Caco-2 (cell line): ENCODE measurements around the gene LARP1. TPM values are rescaled to one million over a fixed set of nuclear protein-coding genes. Genes with fewer than 3 reads are reported as not detected.
"Not testable (repeated sequence)": the region's sequence is repeated elsewhere in the genome, so short reads cannot be mapped to it uniquely, and the experiment has no call there.

ENCODE experiments used
- BruUV-seq: library from RNA; stranded (reverse); fragments of 400-500 nt; replicated peaks from 2 replicates; lab custom pipeline; 2021; lab: Mats Ljungman, UMichigan
- CTCF ChIA-PET: fragments of 300-600 bp; sonication (Branson Sonifier 250); formaldehyde crosslinking; loops from one replicate; lab custom pipeline; 2022; ENCODE audit warnings: antibody characterized with exemption; lab: Charles Lee
- POLR2A ChIA-PET: fragments of 300-600 bp; sonication (Branson Sonifier 250); formaldehyde crosslinking; loops from one replicate; lab custom pipeline; 2022; ENCODE audit warnings: antibody characterized with exemption; lab: Charles Lee
- DNase-seq, 2 experiments: peaks; one replicate each; pipeline versions ENCODE4 v3.0.0 to v3.0.0-alpha.2; 2020 to 2022
- H3K27me3 ChIP-seq: replicated peaks from 2 replicates; pipeline ENCODE4 v1.6.0; 2011; ENCODE audit warnings: low read length; ENCODE audit not compliant: control insufficient read depth, insufficient read depth
- H3K36me3 ChIP-seq: 2 replicates; pipeline ENCODE4 v1.5.1; 2011; ENCODE audit warnings: low read length; ENCODE audit not compliant: control insufficient read depth, insufficient read depth
- H3K4me1 ChIP-seq: fragments of 250-450 bp; sonication (Bioruptor Pico); 2 replicates; pipeline ENCODE4 v1.5.1; 2020; ENCODE audit warnings: mild to moderate bottlenecking
- H3K4me3 ChIP-seq: 2 replicates; pipeline ENCODE4 v1.5.1; 2011; ENCODE audit warnings: low read depth, mild to moderate bottlenecking, control low read depth, low read length
- H3K9me3 ChIP-seq: fragments of 250-450 bp; sonication (Bioruptor Pico); 2 replicates; pipeline ENCODE4 v1.5.1; 2020; ENCODE audit warnings: mild to moderate bottlenecking, moderate library complexity
- H3K27ac Mint-ChIP-seq: one replicate; pipeline ENCODE4 v1.8.0; 2022; ENCODE audit warnings: mixed read lengths; ENCODE audit not compliant: unreplicated experiment
- H3K27me3 Mint-ChIP-seq: one replicate; pipeline ENCODE4 v1.8.0; 2022; ENCODE audit warnings: mixed read lengths; ENCODE audit not compliant: insufficient read depth, unreplicated experiment
- H3K36me3 Mint-ChIP-seq: one replicate; pipeline ENCODE4 v1.8.0; 2022; ENCODE audit warnings: mild to moderate bottlenecking, mixed read lengths; ENCODE audit not compliant: insufficient read depth, unreplicated experiment
- H3K4me1 Mint-ChIP-seq: one replicate; pipeline ENCODE4 v1.8.0; 2022; ENCODE audit warnings: low read depth, mixed read lengths; ENCODE audit not compliant: unreplicated experiment
- H3K4me3 Mint-ChIP-seq: one replicate; pipeline ENCODE4 v1.8.0; 2022; ENCODE audit warnings: mild to moderate bottlenecking, moderate library complexity, mixed read lengths; ENCODE audit not compliant: unreplicated experiment
- H3K9me3 Mint-ChIP-seq: one replicate; pipeline ENCODE4 v1.8.0; 2022; ENCODE audit warnings: mixed read lengths; ENCODE audit not compliant: unreplicated experiment
- CTCF ChIP-seq, 2 experiments: fragments of 200-600 bp in 1 of 2; IDR thresholded peaks; 1 replicate in 1 of 2; 2 replicates in 1 of 2; pipeline versions ENCODE4 v1.5.1 to v1.8.0; 2011 to 2022; ENCODE audit warnings: antibody characterized with exemption in 1 of 2, control low read depth in 1 of 2, inconsistent platforms in 1 of 2, low read depth in 1 of 2, low read length in 1 of 2, mild to moderate bottlenecking in 1 of 2, moderate library complexity in 1 of 2; ENCODE audit not compliant: insufficient read depth in 1 of 2, severe bottlenecking in 1 of 2, unreplicated experiment in 1 of 2
- intact Hi-C: fragments of 100-400 bp; cut with micrococcal nuclease; formaldehyde crosslinking; loops from one replicate; pipeline ENCODE4 v1.10.0; 2022; ENCODE audit not compliant: unreplicated experiment
- total RNA-seq: library from RNA; stranded (reverse); gene quantifications from 2 replicates; pipeline ENCODE4 v1.2.3, GENCODE V29; 2022

Gene LARP1
- total RNA-seq, 1 experiment from 2014 or later, result 372 TPM

GRCh38 chr5:154831451-154831850 is 76.3 kb downstream of the LARP1 start:
- no peaks in the 10 kb centered on the region for H3K27me3 Mint-ChIP-seq
- CTCF ChIA-PET, result no interaction called here
- H3K4me3 ChIP-seq, result no peak overlapping the region
- H3K27ac Mint-ChIP-seq, result no peak overlapping the region
- no peak for TF ChIP-seq CTCF (IDR thresholded peaks at IDR 0.05; ENCODE audit: insufficient read depth in 1 of 2, low read depth in 1 of 2, low read length in 1 of 2, severe bottlenecking in 1 of 2, unreplicated experiment in 1 of 2)
- intact Hi-C loops, result no loop called here
- no peaks in the 10 kb centered on the region for H3K36me3 ChIP-seq
- no TSS peak for BruUV-seq
- H3K4me1 ChIP-seq, result 0 out of 2 replicates have a peak, but pooled peaks cover 3% of the 10 kb centered on the region
- no peaks in the 10 kb centered on the region for H3K9me3 Mint-ChIP-seq
- H3K4me1 Mint-ChIP-seq, result peaks cover 7% of the 10 kb centered on the region
- no peak overlapping the region for H3K4me3 Mint-ChIP-seq
- POLR2A ChIA-PET, result no interaction called here
- no peaks in the 10 kb centered on the region for H3K27me3 ChIP-seq
- H3K36me3 Mint-ChIP-seq, result peaks cover 20% of the 10 kb centered on the region
- DNase-seq, result no peak
- no peaks in the 10 kb centered on the region for H3K9me3 ChIP-seq

GRCh38 chr5:154832804-154833203 is 77.6 kb downstream of the LARP1 start:
- intact Hi-C loops, H3K36me3 ChIP-seq, H3K4me3 ChIP-seq, POLR2A ChIA-PET, H3K27ac Mint-ChIP-seq, DNase-seq, H3K9me3 Mint-ChIP-seq, H3K4me3 Mint-ChIP-seq, BruUV-seq, H3K9me3 ChIP-seq, H3K27me3 Mint-ChIP-seq, CTCF ChIA-PET, H3K27me3 ChIP-seq: not testable (repeated sequence)
- H3K4me1 Mint-ChIP-seq, result peaks cover 17% of the 10 kb centered on the region
- H3K36me3 Mint-ChIP-seq, result peaks cover 23% of the 10 kb centered on the region
- H3K4me1 ChIP-seq, result peaks cover 14% of the 10 kb centered on the region

GRCh38 chr5:154834053-154834452 is 78.9 kb downstream of the LARP1 start:
- ChIA-PET POLR2A (no interaction called here), CTCF (no interaction called here)
- H3K27ac Mint-ChIP-seq, result no peak overlapping the region
- Histone ChIP-seq H3K36me3 (no peaks in the 10 kb centered on the region), H3K4me3 (no peak overlapping the region), H3K9me3 (no peaks in the 10 kb centered on the region), H3K4me1 (peaks cover 19% of the 10 kb centered on the region), H3K27me3 (no peaks in the 10 kb centered on the region)
- H3K36me3 Mint-ChIP-seq, result peaks cover 21% of the 10 kb centered on the region
- H3K4me3 Mint-ChIP-seq, result no peak overlapping the region
- H3K4me1 Mint-ChIP-seq, result peaks cover 22% of the 10 kb centered on the region
- no peaks in the 10 kb centered on the region for H3K27me3 Mint-ChIP-seq
- DNase-seq, result no peak
- no TSS peak for BruUV-seq
- TF ChIP-seq CTCF (IDR thresholded peaks at IDR 0.05; ENCODE audit: insufficient read depth in 1 of 2, low read depth in 1 of 2, low read length in 1 of 2, severe bottlenecking in 1 of 2, unreplicated experiment in 1 of 2), result no peak
- no peaks in the 10 kb centered on the region for H3K9me3 Mint-ChIP-seq
- intact Hi-C loops, result no loop called here

- H3K27me3 ChIP-seq, H3K4me3 ChIP-seq, POLR2A ChIA-PET, CTCF ChIA-PET, H3K36me3 ChIP-seq, H3K27me3 Mint-ChIP-seq, H3K9me3 Mint-ChIP-seq, H3K9me3 ChIP-seq, H3K4me3 Mint-ChIP-seq, BruUV-seq, H3K27ac Mint-ChIP-seq, DNase-seq, intact Hi-C loops: not testable (repeated sequence)
- peaks cover 25% of the 10 kb centered on the region for H3K4me1 ChIP-seq
- Mint-ChIP-seq H3K4me1 (peaks cover 32% of the 10 kb centered on the region), H3K36me3 (peaks cover 25% of the 10 kb centered on the region)
Observed at GRCh38 chr5:154835701-154836052, 80.5 kb downstream of the LARP1 start.
